NCI-H128 (cell line): Measurements from ENCODE around the gene CRIM1.

Source experiments
- DNase-seq: peaks from one replicate; lab custom pipeline; 2025; ENCODE audit not compliant: unreplicated experiment; lab: John Stamatoyannopoulos, UW

The CRIM1 gene

GRCh38 chr2:36371928-36372391, 16.4 kb downstream of the CRIM1 start:
- DNase-seq, result no peak

GRCh38 chr2:36373149-36373926, 17.8 kb downstream of the CRIM1 start:
- DNase-seq, result no peak

- no peak for DNase-seq
Measured at GRCh38 chr2:36374585-36374984, 19.0 kb downstream of the CRIM1 start.

GRCh38 chr2:36376319-36376765, 20.8 kb downstream of the CRIM1 start:
- DNase-seq, result no peak

GRCh38 chr2:36376992-36377738, 21.6 kb downstream of the CRIM1 start:
- DNase-seq, result no peak

- no peak for DNase-seq
Measured at GRCh38 chr2:36379710-36380448, 24.3 kb downstream of the CRIM1 start.

GRCh38 chr2:36380624-36381481, 25.3 kb downstream of the CRIM1 start:
- no peak for DNase-seq

GRCh38 chr2:36381993-36382392, 26.4 kb downstream of the CRIM1 start:
- DNase-seq, result no peak

- DNase-seq, result no peak
Measured at GRCh38 chr2:36382472-36382871, 26.9 kb downstream of the CRIM1 start.

- no peak for DNase-seq
Measured at GRCh38 chr2:36383726-36384125, 28.1 kb downstream of the CRIM1 start.

- no peak for DNase-seq
Measured at GRCh38 chr2:36384454-36384853, 28.9 kb downstream of the CRIM1 start.

GRCh38 chr2:36385603-36386002, 30.0 kb downstream of the CRIM1 start:
- DNase-seq, result no peak

- no peak for DNase-seq
Measured at GRCh38 chr2:36387258-36387916, 31.8 kb downstream of the CRIM1 start.

- no peak for DNase-seq
Measured at GRCh38 chr2:36388472-36388871, 32.9 kb downstream of the CRIM1 start.

GRCh38 chr2:36389091-36389564, 33.5 kb downstream of the CRIM1 start:
- DNase-seq, result no peak

- DNase-seq, result no peak
Measured at GRCh38 chr2:36389577-36389976, 34.0 kb downstream of the CRIM1 start.

GRCh38 chr2:36392571-36393255, 37.1 kb downstream of the CRIM1 start:
- no peak for DNase-seq

GRCh38 chr2:36393738-36394256, 38.2 kb downstream of the CRIM1 start:
- DNase-seq, result no peak

GRCh38 chr2:36394804-36395203, 39.2 kb downstream of the CRIM1 start:
- DNase-seq, result no peak
